Neural cell (in vitro differentiated cells): Measurements from ENCODE around the gene ADARB2. TPM values are rescaled to one million over a fixed set of nuclear protein-coding genes. Genes with fewer than 3 reads are reported as not detected.

ENCODE experiments used
- H2AFZ ChIP-seq: fragments of 200-600, 300-800 bp; sonication (generic), shearing (Covaris generic); 2 replicates; pipeline ENCODE4 v1.6.0; 2014; ENCODE audit warnings: low read depth, mild to moderate bottlenecking, antibody characterized with exemption, low read length, moderate library complexity
- H3F3A ChIP-seq: fragments of 200-600 bp; shearing (Covaris generic); 2 replicates; pipeline ENCODE4 v1.6.1; 2016; ENCODE audit warnings: mild to moderate bottlenecking, moderate library complexity, mixed read lengths, antibody characterized with exemption, low read length; ENCODE audit not compliant: insufficient read depth, poor library complexity, severe bottlenecking
- H3K27ac ChIP-seq: fragments of 200-600, 300-800 bp; sonication (generic), shearing (Covaris generic); 2 replicates; pipeline ENCODE4 v1.5.1; 2014; ENCODE audit warnings: mild to moderate bottlenecking, low read length, moderate library complexity
- H3K27me3 ChIP-seq: fragments of 300-800, 200-600 bp; sonication (generic), shearing (Covaris generic); 2 replicates; pipeline ENCODE4 v1.6.0; 2014; ENCODE audit warnings: mild to moderate bottlenecking, low read depth, low read length, moderate library complexity; ENCODE audit not compliant: insufficient read depth
- H3K36me3 ChIP-seq: fragments of 300-800, 200-600 bp; sonication (generic), shearing (Covaris generic); 2 replicates; pipeline ENCODE4 v1.5.1; 2014; ENCODE audit warnings: mild to moderate bottlenecking, antibody characterized with exemption, low read length, moderate library complexity; ENCODE audit not compliant: insufficient read depth
- H3K4me2 ChIP-seq: fragments of 300-800, 200-600 bp; sonication (generic), shearing (Covaris generic); 2 replicates; pipeline ENCODE4 v1.6.0; 2014; ENCODE audit warnings: mild to moderate bottlenecking, low read length
- H3K4me3 ChIP-seq: fragments of 300-800, 200-600 bp; sonication (generic), shearing (Covaris generic); 2 replicates; pipeline ENCODE4 v1.5.1; 2014; ENCODE audit warnings: mild to moderate bottlenecking, low read length, moderate library complexity
- H3K79me2 ChIP-seq: fragments of 200-600 bp; shearing (Covaris generic); replicated peaks from 2 replicates; pipeline ENCODE4 v1.6.0; 2014; ENCODE audit warnings: mild to moderate bottlenecking, low read length, moderate library complexity; ENCODE audit not compliant: insufficient read depth
- H3K9ac ChIP-seq: fragments of 300-800, 200-600 bp; sonication (generic), shearing (Covaris generic); 2 replicates; pipeline ENCODE4 v1.6.1; 2016; ENCODE audit warnings: mild to moderate bottlenecking, low read length, mixed read lengths
- H3K9me2 ChIP-seq: fragments of 200-600 bp; shearing (Covaris generic); 2 replicates; pipeline ENCODE4 v1.6.1; 2016; ENCODE audit warnings: mild to moderate bottlenecking, low read length, mixed read lengths; ENCODE audit not compliant: insufficient read depth
- H3K9me3 ChIP-seq: fragments of 200-600, 300-800 bp; sonication (generic), shearing (Covaris generic); 2 replicates; pipeline ENCODE4 v1.6.1; 2016; ENCODE audit warnings: mild to moderate bottlenecking, mixed run types, low read length, moderate library complexity, mixed read lengths
- H4K20me1 ChIP-seq: fragments of 200-600 bp; shearing (Covaris generic); 2 replicates; pipeline ENCODE4 v1.6.1; 2016; ENCODE audit warnings: mild to moderate bottlenecking, mixed run types; ENCODE audit not compliant: insufficient read depth
- EP300 ChIP-seq: fragments of 450-650 bp; conservative IDR thresholded peaks from 2 replicates; pipeline ENCODE4 v1.6.1; 2014; ENCODE audit warnings: antibody characterized with exemption, mild to moderate bottlenecking, moderate library complexity; ENCODE audit not compliant: poor library complexity, severe bottlenecking
- EZH2 ChIP-seq: fragments of 200-600, 300-800 bp; shearing (Covaris generic), sonication (generic); IDR thresholded peaks from 2 replicates; pipeline ENCODE4 v1.6.1; 2014; ENCODE audit warnings: antibody characterized with exemption, low read length, borderline replicate concordance, mild to moderate bottlenecking; ENCODE audit not compliant: insufficient read depth, poor library complexity, severe bottlenecking
- MXI1 ChIP-seq: fragments of 450-650 bp; conservative IDR thresholded peaks from 2 replicates; pipeline ENCODE4 v1.6.1; 2014; ENCODE audit warnings: antibody characterized with exemption, mild to moderate bottlenecking; ENCODE audit not compliant: poor library complexity, severe bottlenecking
- POLR2AphosphoS5 ChIP-seq: IDR thresholded peaks from 2 replicates; pipeline ENCODE4 v1.6.1; 2012
- RAD21 ChIP-seq: fragments of 450-650 bp; conservative IDR thresholded peaks from 2 replicates; pipeline ENCODE4 v1.6.1; 2014; ENCODE audit warnings: antibody characterized with exemption, mild to moderate bottlenecking, moderate library complexity
- SMC3 ChIP-seq: fragments of 450-650 bp; conservative IDR thresholded peaks from 2 replicates; pipeline ENCODE4 v1.6.1; 2014; ENCODE audit warnings: antibody characterized with exemption, mild to moderate bottlenecking, moderate library complexity; ENCODE audit not compliant: poor library complexity
- TAF1 ChIP-seq: IDR thresholded peaks from 2 replicates; pipeline ENCODE4 v1.6.1; 2012; ENCODE audit warnings: low read depth
- polyA plus RNA-seq: library from polyadenylated mRNA; depleted of rRNA; stranded (reverse); fragments of >200 nt; gene quantifications from 2 replicates; pipeline ENCODE4 v1.2.3, GENCODE V29; 2014
- TF ChIP-seq, protein P1 (sequence below): fragments of 450-650 bp; IDR thresholded peaks from 2 replicates; pipeline ENCODE4 v1.5.1; 2014; ENCODE audit warnings: antibody characterized with exemption, mild to moderate bottlenecking, moderate library complexity; ENCODE audit not compliant: poor library complexity, severe bottlenecking
- TF ChIP-seq, protein P2 (sequence below): IDR thresholded peaks from 2 replicates; pipeline ENCODE4 v1.6.1; 2012; ENCODE audit warnings: borderline replicate concordance

ADARB2 gene
- polyA plus RNA-seq, 1 donor from 2014 or later = 3.6 TPM

DNA sequence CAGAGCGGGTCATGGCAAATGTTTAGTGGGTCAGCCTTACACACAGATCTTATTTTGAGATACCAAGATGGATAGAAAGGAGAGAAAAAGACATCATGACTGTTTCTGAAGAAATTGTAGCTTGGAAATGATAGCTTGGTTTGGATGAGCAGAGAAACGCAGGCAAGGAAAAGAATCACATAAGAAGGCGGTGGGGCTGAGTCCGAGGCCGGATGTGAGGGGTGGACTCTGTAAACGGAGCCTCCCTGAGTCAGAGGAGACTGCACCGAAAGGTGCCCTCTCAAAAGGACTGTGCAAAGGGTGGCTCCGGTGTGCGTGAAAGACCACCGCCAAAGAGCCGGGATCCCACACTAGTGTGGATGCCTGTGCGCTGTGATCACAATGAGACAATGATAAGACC lies 53.7 kb downstream of the ADARB2 start:
- H3F3A ChIP-seq = no peaks in the 10 kb centered on the region
- TF ChIP-seq SMC3 (no peak), MXI1 (no peak), TAF1 (no peak), EP300 (no peak), EZH2 (no peak), POLR2AphosphoS5 (no peak)
- TF ChIP-seq, protein P1, sequence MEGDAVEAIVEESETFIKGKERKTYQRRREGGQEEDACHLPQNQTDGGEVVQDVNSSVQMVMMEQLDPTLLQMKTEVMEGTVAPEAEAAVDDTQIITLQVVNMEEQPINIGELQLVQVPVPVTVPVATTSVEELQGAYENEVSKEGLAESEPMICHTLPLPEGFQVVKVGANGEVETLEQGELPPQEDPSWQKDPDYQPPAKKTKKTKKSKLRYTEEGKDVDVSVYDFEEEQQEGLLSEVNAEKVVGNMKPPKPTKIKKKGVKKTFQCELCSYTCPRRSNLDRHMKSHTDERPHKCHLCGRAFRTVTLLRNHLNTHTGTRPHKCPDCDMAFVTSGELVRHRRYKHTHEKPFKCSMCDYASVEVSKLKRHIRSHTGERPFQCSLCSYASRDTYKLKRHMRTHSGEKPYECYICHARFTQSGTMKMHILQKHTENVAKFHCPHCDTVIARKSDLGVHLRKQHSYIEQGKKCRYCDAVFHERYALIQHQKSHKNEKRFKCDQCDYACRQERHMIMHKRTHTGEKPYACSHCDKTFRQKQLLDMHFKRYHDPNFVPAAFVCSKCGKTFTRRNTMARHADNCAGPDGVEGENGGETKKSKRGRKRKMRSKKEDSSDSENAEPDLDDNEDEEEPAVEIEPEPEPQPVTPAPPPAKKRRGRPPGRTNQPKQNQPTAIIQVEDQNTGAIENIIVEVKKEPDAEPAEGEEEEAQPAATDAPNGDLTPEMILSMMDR = no peak
- TF ChIP-seq, protein P2, sequence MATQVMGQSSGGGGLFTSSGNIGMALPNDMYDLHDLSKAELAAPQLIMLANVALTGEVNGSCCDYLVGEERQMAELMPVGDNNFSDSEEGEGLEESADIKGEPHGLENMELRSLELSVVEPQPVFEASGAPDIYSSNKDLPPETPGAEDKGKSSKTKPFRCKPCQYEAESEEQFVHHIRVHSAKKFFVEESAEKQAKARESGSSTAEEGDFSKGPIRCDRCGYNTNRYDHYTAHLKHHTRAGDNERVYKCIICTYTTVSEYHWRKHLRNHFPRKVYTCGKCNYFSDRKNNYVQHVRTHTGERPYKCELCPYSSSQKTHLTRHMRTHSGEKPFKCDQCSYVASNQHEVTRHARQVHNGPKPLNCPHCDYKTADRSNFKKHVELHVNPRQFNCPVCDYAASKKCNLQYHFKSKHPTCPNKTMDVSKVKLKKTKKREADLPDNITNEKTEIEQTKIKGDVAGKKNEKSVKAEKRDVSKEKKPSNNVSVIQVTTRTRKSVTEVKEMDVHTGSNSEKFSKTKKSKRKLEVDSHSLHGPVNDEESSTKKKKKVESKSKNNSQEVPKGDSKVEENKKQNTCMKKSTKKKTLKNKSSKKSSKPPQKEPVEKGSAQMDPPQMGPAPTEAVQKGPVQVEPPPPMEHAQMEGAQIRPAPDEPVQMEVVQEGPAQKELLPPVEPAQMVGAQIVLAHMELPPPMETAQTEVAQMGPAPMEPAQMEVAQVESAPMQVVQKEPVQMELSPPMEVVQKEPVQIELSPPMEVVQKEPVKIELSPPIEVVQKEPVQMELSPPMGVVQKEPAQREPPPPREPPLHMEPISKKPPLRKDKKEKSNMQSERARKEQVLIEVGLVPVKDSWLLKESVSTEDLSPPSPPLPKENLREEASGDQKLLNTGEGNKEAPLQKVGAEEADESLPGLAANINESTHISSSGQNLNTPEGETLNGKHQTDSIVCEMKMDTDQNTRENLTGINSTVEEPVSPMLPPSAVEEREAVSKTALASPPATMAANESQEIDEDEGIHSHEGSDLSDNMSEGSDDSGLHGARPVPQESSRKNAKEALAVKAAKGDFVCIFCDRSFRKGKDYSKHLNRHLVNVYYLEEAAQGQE = no peak

DNA sequence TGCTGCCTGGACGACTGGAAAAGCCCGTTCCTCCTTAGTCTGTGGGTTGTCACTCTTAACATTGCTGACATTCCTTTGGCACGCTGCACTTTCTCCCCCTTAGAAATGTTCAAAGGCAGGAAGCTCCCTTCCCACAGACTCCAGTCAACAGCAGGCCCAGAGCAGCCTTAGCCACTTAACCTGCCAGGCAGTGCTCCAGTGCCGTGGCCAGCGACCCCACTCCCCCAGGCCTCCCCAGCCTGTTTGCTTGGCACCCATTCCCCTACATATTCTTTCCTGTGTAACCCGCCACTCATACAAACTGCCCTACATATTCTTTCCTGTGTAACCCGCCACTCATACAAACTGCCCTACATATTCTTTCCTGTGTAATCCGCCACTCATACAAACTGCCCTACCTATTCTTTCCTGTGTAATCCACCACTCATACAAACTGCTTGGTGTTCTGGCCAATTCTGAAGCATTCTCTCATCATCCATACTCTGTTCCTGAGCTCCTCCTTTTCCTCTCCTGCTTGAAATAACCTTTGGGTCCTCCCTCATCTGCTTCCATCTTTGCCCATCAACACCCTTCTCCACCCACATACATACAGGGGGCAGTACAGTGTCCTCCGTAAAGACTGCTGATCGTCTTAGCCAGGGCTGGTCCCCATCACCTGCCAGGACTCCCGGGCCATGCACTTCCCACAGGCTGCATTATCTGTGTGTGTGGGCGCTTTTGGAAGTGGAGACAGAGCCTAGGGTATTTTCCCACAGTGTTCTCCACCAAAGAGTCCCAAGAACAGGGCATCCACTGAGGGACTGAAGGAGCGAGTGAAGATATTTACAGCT lies 57.3 kb downstream of the ADARB2 start:
- no peak overlapping the region for H3K27ac ChIP-seq
- H3K9me2 ChIP-seq = no peaks in the 10 kb centered on the region
- H3K9ac ChIP-seq = no peak overlapping the region
- TF ChIP-seq EZH2 = no peak
- no peak for TF ChIP-seq SMC3
- TF ChIP-seq, protein P1 = no peak
- no peak for TF ChIP-seq EP300
- TF ChIP-seq, protein P2 = no peak
- TF ChIP-seq MXI1 = no peak
- no peak for TF ChIP-seq RAD21
- TF ChIP-seq TAF1 = no peak
- TF ChIP-seq POLR2AphosphoS5 = no peak
- no peaks in the 10 kb centered on the region for H3K9me3 ChIP-seq
- H3K27me3 ChIP-seq = no peaks in the 10 kb centered on the region
- no peaks in the 10 kb centered on the region for H3K36me3 ChIP-seq
- H4K20me1 ChIP-seq = no peaks in the 10 kb centered on the region
- no peak overlapping the region for H3K4me2 ChIP-seq
- no peak overlapping the region for H3K4me3 ChIP-seq
- no peaks in the 10 kb centered on the region for H3F3A ChIP-seq
- H3K79me2 ChIP-seq = no peaks in the 10 kb centered on the region
- no peak overlapping the region for H2AFZ ChIP-seq

More for the DNA sequence above, 53.7 kb downstream of the ADARB2 start:
- Histone ChIP-seq H3K4me2 (no peak overlapping the region), H3K27ac (no peak overlapping the region), H3K9ac (no peak overlapping the region), H3K9me2 (no peaks in the 10 kb centered on the region), H4K20me1 (no peaks in the 10 kb centered on the region), H3K27me3 (no peaks in the 10 kb centered on the region), H3K36me3 (no peaks in the 10 kb centered on the region), H3K9me3 (no peaks in the 10 kb centered on the region), H2AFZ (no peak overlapping the region), H3K79me2 (no peaks in the 10 kb centered on the region), H3K4me3 (no peak overlapping the region)
